Activated T-cell treated with anti-CD3 and anti-CD28 coated beads for 4 hours (primary cell): ENCODE data around the gene CACNA2D4.

Source experiments
- DNase-seq: peaks from one replicate; pipeline ENCODE4 v3.0.0-alpha.2; 2020

CACNA2D4 gene

GRCh38 chr12:1797011-1797901 is 121.2 kb downstream of the CACNA2D4 start:
- DNase-seq, result peak; percentile 28

DNA sequence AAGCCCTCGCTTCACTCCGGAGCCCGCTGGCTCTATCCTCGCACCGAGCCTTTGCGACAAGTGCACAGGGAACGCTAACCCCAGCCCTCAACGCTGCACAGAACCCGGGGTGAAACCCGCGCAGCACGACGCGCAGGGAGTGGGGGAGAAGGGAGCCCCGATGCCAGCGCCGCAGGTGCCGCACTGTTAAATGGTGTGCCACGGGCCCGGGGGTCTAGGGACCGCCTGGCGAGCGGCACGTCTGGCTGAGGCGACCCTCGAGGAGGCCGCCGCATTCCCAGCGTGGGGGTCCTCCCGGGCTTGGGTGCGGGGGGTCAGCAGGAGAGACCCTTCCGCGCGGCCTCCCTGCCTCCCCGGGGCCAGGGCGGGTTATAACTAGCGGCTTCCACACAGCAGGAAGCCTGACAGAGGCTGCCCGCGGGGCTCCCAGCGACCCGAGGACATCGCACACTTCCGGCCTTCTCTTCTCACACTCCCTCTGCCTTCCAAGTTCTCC is 121.9 kb downstream of the CACNA2D4 start:
- DNase-seq, result no peak

DNA sequence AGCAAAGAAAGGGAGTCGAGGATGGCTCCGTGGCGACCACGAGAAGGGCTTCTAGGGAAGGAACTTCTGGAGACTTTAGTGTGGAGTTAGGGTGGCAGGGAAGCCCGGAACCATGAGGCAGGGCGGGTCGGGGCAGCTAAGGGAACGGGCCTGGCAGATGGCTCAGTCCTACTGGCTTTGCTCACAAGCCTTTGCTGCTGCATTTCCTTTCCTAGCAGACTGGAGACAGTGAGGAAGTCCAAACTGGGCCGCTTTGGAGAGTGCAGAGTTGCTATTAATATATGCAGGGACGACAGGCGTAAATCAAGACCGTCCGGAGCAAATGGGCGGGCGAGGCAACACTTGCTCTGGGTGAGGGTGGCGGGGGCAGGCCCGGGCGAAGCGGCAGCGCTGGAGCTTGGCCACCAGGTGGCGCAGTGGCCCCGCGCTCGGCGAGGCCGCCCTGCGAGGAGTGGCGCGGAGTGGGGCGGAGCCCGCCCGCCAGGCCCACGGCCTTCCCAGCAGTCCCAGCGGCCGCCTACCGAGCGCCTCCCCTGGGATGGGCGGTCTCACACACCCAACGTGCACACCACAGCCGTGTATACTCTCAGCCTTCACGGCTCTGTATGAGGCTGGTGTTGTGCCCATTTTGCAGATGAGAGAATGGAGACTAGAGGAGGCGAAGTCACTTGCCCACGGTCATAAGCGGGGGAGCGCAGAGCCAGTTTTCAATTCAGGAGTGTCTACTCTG is 122.5 kb downstream of the CACNA2D4 start:
- DNase-seq, result peak; percentile 89

GRCh38 chr12:1795221-1795784 is 123.1 kb downstream of the CACNA2D4 start:
- DNase-seq, result no peak

DNA sequence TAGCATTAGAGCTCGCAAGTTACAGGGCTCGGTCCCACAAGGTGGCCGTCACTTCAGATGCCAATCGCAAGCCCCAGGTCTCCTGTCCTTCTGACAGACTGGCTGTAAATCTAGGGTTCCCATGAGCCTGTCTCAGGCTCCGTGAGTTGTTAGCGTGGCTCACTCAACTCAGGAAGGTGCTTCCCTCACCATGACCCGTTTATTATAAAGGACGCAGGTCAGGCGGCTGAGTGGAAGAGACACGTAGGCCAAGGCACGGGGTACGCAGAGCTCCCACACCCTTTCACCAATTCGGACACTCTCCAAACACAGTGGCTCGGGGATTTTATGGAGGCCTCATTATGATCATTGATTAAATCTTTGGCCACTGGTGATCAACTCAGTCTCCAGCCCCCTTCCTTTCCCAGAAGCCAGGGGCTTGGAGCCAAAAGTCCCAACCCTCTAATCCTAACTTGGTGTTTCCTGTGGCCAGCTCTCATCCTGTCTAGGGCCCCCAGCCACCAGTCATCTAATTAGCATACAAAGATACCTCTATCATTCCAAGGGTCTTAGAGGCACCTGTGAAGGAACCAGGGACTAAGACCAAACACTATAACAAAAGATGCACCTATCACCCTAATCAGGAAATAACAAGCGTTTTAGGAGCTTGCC is 123.9 kb downstream of the CACNA2D4 start:
- DNase-seq, result no peak

DNA sequence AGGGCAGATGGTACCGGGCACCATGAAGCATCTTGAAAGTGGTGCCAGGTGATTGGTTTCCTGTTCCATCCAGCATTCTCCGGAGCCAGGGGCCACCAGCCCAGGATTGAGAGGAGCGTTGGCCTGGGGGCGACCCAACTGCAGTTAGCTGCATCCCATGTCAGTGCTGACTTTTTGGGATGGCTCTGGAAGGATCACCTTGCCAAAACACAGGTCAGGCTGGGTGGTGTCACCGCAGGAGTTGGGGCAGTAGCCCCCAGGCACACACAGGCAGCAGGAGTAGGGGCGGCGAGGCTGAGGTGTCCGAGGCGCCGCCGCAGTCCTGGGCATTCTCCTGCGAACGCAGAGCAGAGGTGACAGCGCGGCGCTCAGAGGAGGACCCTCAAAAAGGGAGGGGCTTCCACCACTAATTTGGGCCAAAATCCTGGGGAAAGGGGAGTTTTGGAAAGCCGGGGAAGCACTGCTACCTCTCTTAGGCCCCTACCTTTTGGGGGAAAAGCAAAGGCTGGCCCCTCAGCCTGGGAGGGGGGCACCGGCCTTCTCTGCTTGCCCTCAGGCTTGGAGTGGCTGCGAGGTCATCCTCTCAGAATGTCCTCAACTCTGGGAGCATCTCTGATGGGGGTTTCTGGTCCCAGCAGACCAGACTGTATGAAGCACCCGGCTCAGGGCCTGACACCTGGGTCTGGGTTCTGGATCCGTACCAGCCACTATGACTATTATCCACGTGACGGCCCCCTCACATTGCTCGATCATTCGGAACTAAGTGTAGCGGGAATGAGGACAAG is 124.8 kb downstream of the CACNA2D4 start:
- DNase-seq, result no peak

GRCh38 chr12:1792406-1792805 is 126.0 kb downstream of the CACNA2D4 start:
- DNase-seq, result no peak

- peak; percentile 55 for DNase-seq
Observed at GRCh38 chr12:1791104-1791841, 127.2 kb downstream of the CACNA2D4 start.

GRCh38 chr12:1790444-1790843 is 128.0 kb downstream of the CACNA2D4 start:
- no peak for DNase-seq

GRCh38 chr12:1787714-1788113 is 130.7 kb downstream of the CACNA2D4 start:
- DNase-seq, result no peak

DNA sequence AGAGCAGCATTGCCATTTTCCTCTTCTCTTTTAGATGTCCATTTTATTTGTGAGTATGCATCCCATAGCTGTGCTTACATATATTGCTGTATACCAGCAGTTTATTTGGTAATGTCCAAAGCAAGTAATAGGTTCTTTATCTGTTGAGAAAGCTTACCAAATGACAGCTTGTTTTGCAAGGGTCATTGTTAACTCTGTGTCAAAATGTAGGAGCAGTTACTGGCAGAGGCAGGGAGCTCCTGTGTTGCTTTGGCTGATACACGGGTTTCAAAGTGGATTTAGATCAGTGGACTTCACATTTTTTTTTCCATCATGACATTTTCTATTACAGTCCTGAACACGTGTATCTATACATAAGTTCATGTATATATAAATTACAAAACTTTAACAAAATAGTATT is 136.2 kb downstream of the CACNA2D4 start:
- DNase-seq, result no peak

GRCh38 chr12:1781772-1782171 is 136.7 kb downstream of the CACNA2D4 start:
- DNase-seq, result no peak

- no peak for DNase-seq
Observed at GRCh38 chr12:1779783-1780182, 138.7 kb downstream of the CACNA2D4 start.

DNA sequence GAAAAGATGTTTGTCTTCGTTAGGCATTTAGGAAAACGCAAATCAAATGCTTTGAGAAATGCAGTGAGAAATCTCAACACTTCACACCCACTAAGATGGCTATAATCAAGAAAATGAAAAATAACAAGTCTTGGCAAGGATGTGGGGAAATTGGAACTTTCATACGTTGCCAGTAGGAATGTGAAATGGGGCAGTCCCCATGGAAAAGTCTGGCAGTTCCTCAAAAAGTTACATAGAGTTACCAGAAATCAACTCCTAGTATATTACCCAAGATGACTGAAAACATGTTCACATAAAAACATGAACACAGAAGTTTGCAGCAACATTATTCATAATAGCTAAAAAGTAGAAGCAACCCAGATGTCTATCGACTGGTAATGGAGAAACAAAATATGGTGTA is 139.5 kb downstream of the CACNA2D4 start:
- no peak for DNase-seq

GRCh38 chr12:1777798-1778197 is 140.7 kb downstream of the CACNA2D4 start:
- no peak for DNase-seq

DNA sequence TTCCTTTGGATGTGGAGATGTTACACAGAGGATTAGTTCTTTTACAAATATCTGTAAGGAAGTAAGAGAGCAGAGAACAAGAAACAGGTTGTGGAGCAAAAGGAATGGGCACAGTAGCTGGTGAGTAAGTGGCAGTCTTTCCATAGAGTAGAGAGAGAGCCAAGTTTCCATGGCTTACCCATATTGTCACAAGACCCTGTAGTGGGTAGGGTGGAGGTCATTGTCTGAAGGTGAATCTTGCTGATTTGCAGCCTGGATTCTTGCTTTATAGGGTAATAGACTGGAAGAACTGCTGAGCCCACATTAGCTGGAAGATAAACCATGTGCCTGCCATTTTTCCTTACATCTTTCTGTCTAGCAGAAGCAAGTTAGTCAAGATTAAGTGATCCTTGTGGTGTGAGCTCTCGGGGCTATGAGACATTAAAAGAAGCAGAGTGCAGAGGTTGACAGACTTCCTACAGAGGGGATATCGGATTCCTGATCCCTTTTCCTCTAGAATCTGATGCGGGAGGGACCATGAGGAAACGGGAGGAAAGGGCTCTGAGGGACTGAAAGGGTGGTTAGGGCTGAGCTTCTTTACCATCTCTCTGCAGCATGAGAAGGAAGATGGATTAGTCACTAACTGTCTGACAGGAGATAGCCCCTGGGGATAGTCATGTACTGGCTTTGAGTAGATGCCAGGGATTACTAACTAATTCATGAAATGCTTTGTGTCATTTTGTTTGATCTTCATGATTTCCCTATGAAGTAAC is 142.1 kb downstream of the CACNA2D4 start:
- DNase-seq, result no peak

DNA sequence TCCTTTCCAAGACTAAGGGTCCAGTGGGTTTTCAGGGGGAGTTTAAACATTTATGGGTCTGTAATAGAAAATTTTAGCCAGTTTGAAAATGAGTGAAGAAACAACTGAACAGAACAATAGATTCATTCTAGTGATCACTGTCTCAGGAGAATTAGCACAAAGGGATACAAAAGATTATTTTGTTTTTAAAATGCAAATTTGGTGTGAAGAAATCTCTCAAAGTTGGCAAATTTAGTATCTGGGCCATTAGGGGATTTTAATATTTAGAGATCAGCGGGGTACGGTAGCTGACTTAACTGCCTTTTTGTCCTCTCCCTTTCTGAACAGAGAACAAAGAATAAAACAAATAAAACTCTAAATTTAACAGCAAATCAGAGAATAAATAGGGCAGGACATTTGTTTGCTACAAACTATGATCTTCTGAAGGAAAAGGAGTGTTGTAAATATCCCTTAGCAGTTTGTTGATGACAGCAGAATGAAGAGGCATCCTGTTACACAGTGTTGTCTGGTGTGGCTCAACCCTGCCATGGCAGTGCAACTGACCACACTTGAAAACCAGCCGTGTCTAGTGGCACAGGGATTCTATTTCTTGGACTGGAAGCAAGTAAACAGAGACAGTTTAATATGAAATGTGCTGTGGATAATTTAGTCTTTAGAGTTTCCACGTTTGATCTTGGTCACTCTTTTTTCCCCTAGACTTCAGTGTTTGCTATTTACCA is 144.4 kb downstream of the CACNA2D4 start:
- DNase-seq, result no peak

DNA sequence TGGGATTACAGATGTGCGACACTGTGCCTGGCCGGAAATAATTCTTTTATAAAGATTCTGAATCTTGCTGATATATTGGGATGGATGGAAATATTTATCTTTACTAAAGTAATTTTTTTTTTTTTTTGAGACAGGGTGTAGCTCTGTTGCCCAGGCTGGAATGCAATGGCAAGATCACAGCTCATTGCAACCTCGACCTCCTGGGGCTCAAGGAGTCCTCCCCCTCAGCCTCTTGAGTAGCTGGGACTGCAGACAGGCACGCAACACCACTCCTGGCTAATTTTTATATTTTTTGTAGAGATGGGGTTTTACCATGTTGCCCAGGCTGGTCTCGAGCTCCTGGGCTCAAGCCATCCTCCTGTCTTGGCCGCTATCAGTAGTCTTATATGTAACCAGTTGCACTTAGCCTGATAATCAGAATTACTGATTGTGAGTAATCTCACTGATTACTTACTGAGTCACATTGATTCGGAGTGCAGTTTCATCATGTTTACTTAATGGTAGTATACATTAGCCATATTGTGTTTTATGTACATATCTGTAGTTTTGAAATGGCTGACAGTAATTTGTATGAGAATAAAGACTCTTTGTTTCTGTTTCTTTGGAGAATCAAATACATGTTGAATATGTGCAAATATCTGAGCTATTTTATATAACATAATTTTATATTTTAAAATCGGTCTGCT is 148.5 kb downstream of the CACNA2D4 start:
- DNase-seq, result no peak

DNA sequence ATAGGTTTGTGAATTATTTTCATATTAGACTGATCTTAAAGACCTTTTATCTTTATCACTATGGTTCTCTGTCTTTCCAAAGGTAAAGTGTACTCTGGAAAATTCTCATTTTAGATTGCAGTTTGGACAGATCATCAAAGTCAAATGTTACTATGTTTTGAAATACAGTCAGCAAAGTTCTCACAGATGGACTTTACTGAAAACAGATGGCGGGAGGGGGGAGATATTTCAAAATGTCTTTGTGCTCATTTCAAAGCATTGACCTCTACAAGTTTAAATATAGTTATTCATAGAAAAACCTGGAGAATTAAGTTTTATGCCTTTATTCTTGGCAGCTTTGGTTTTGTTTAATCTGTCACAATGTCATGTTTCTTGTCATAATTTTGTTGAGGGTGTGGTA is 149.8 kb downstream of the CACNA2D4 start:
- no peak for DNase-seq
